Measurements from ENCODE around the gene STX8.

GRCh38 chr17:9223531-9223930 lies 352.1 kb downstream of the STX8 start:
- no peak for TF ChIP-seq CTCF (IDR thresholded peaks at IDR 0.05)
- no peak for TF ChIP-seq POLR2AphosphoS5 (IDR thresholded peaks at IDR 0.05; ENCODE audit: low read depth, low read length)
- TF ChIP-seq MAX (IDR thresholded peaks at IDR 0.05; ENCODE audit: low read depth): no peak
- no peak for TF ChIP-seq RAD21 (IDR thresholded peaks at IDR 0.05; ENCODE audit: low read length)
- no peak for TF ChIP-seq PBX3 (IDR thresholded peaks at IDR 0.05)
- no peak for TF ChIP-seq YY1 (IDR thresholded peaks at IDR 0.05; ENCODE audit: low read depth)
- no peak for TF ChIP-seq TEAD4 (IDR thresholded peaks at IDR 0.05; ENCODE audit: borderline replicate concordance, insufficient read depth)
- TF ChIP-seq EP300 (IDR thresholded peaks at IDR 0.05; ENCODE audit: borderline replicate concordance in 1 of 2, low read depth in 1 of 2, low read length in 1 of 2): no peak
- TF ChIP-seq SMC3 (IDR thresholded peaks at IDR 0.05; ENCODE audit: low read depth, low read length): no peak
- no peak for TF ChIP-seq CHD2 (IDR thresholded peaks at IDR 0.05; ENCODE audit: low read length, partially characterized antibody)
- no peak for TF ChIP-seq SIN3A (IDR thresholded peaks at IDR 0.05; ENCODE audit: borderline replicate concordance, low read depth, low read length)

Data from SK-N-SH (cell line).